Transverse colon (tissue), 4 donors: ENCODE measurements around the gene MEF2A. TPM values are rescaled to one million over a fixed set of nuclear protein-coding genes. Genes with fewer than 3 reads are reported as not detected.

Experiments used
- DNase-seq: peaks from one replicate; pipeline ENCODE4 v3.0.0-alpha.2; 2019
- H3K27ac ChIP-seq, 4 donors: fragments of 200-600 bp; sonication (generic); 2 replicates each; pipeline ENCODE4 v1.5.1; 2016 to 2018; ENCODE audit warnings: inconsistent platforms in 4 of 4
- H3K27me3 ChIP-seq: fragments of 200-600 bp; sonication (generic); 2 replicates; pipeline ENCODE4 v1.5.1; 2017; ENCODE audit warnings: inconsistent platforms
- H3K36me3 ChIP-seq, 4 donors: fragments of 200-600 bp; sonication (generic); 2 replicates each; pipeline ENCODE4 v1.5.1; 2017 to 2019; ENCODE audit warnings: inconsistent platforms in 4 of 4
- H3K4me1 ChIP-seq, 4 donors: fragments of 200-600 bp; sonication (generic); 2 replicates each; pipeline ENCODE4 v1.5.1; 2017 to 2020; ENCODE audit warnings: inconsistent platforms in 4 of 4
- H3K4me3 ChIP-seq, 4 donors: fragments of 200-600 bp; sonication (generic); 1 replicate in 1 of 4; 2 replicates in 3 of 4; pipeline versions ENCODE4 v1.5.1 to v1.6.1; 2017 to 2019; ENCODE audit warnings: inconsistent platforms in 4 of 4
- H3K9me3 ChIP-seq, 2 donors: fragments of 200-600 bp; sonication (generic); 2 replicates each; pipeline ENCODE4 v1.5.1; 2017 to 2019; ENCODE audit warnings: inconsistent platforms in 2 of 2
- CTCF ChIP-seq, 5 experiments: fragments of 200-600 bp in 3 of 5; fragments of 450-650 bp in 2 of 5; sonication (generic) in 3 of 5; IDR thresholded peaks; 1 replicate in 2 of 5; 2 replicates in 3 of 5; pipeline ENCODE4 v1.5.1; 2016 to 2017; ENCODE audit warnings: antibody characterized with exemption in 5 of 5, inconsistent platforms in 3 of 5, mild to moderate bottlenecking in 2 of 5, moderate library complexity in 1 of 5
- EP300 ChIP-seq: sonication (generic); formaldehyde crosslinking; IDR thresholded peaks from one replicate; pipeline ENCODE4 v1.6.1; 2017; ENCODE audit warnings: antibody characterized with exemption, low read depth
- POLR2A ChIP-seq: fragments of 450-650 bp; IDR thresholded peaks from one replicate; pipeline ENCODE4 v1.6.1; 2016; ENCODE audit warnings: antibody characterized with exemption, mild to moderate bottlenecking, moderate library complexity
- POLR2AphosphoS5 ChIP-seq, 3 donors: sonication (generic); formaldehyde crosslinking; IDR thresholded peaks; one replicate each; pipeline ENCODE4 v1.6.1; 2016; ENCODE audit warnings: antibody characterized with exemption in 3 of 3
- whole genome bisulfite sequencing, 2 donors: methylation state at CpG; one replicate each; pipeline ENCODE4 v1.1.5; 2018; ENCODE audit warnings: low coverage in 1 of 2; 5-methylcytosine and 5-hydroxymethylcytosine counted together
- in situ Hi-C, 4 donors: fragments of 200-750 bp; cut with MboI; loops; one replicate each; pipeline versions ENCODE4 v1.15.0 to v1.15.1; 2017; ENCODE audit warnings: low sequenced_read_pairs in 3 of 4, low pct_ligation_motif_present in 1 of 4, low pct_unique_long_range_greater_than_20kb in 1 of 4
- intact Hi-C: fragments of 100-400 bp; cut with DNase I; formaldehyde crosslinking; loops from one replicate; pipeline ENCODE4 v1.15.1; 2023; ENCODE audit warnings: low total_unique reads
- total RNA-seq, 4 donors: library from RNA; depleted of rRNA; stranded (reverse); fragments of >200 nt; gene quantifications; one replicate each; pipeline ENCODE4 v1.1.0, GENCODE V29; 2016

MEF2A gene
- total RNA-seq, 4 donors from 2014 or later = 37.4 to 62.5 (median 51.8) TPM

GRCh38 chr15:99593070-99593469 is 27.3 kb downstream of the MEF2A start:
- peaks cover 9 to 41% (median 23%) of the 10 kb centered on the region in 4 donors for H3K4me1 ChIP-seq
- intact Hi-C loops = no loop called here
- H3K36me3 ChIP-seq = no peaks in the 10 kb centered on the region
- no peak for DNase-seq
- TF ChIP-seq CTCF (IDR thresholded peaks at IDR 0.05) = no peak
- TF ChIP-seq POLR2AphosphoS5 (IDR thresholded peaks at IDR 0.05) = no peak
- WGBS, 2 donors = 88 to 89% methylated on average over 6 of the region's 6 CpGs
- no peak overlapping the region for H3K27ac ChIP-seq
- H3K9me3 ChIP-seq = no peaks in the 10 kb centered on the region
- H3K4me3 ChIP-seq = no peak overlapping the region
- no peaks in the 10 kb centered on the region for H3K27me3 ChIP-seq
- in situ Hi-C loops = loop anchor here in 1 of 4 donors (10.0 kb wide), 1 partner anchor 72 kb away; no protein-coding TSS in a partner anchor

GRCh38 chr15:99594916-99595315 is 29.1 kb downstream of the MEF2A start:
- TF ChIP-seq POLR2AphosphoS5 (IDR thresholded peaks at IDR 0.05) (no peak), POLR2A (no peak), CTCF (IDR thresholded peaks at IDR 0.05) (no peak), EP300 (no peak)
- Histone ChIP-seq H3K36me3 (no peaks in the 10 kb centered on the region), H3K27me3 (no peaks in the 10 kb centered on the region), H3K4me1 (peaks cover 9 to 35% (median 20%) of the 10 kb centered on the region in 4 donors), H3K9me3 (no peaks in the 10 kb centered on the region), H3K4me3 (no peak overlapping the region), H3K27ac (no peak overlapping the region)
- intact Hi-C loops (no loop called here), in situ Hi-C loops (loop anchor here in 1 of 4 donors (10.0 kb wide), 1 partner anchor 70 kb away; no protein-coding TSS in a partner anchor)
- 94 to 100% methylated on average over 2 of the region's 2 CpGs for WGBS, 2 donors
- DNase-seq = no peak

GRCh38 chr15:99598296-99598695 is 32.5 kb downstream of the MEF2A start:
- no peaks in the 10 kb centered on the region for H3K36me3 ChIP-seq
- 94 to 97% methylated on average over 3 of the region's 3 CpGs for WGBS, 2 donors
- H3K4me3 ChIP-seq = no peak overlapping the region
- H3K9me3 ChIP-seq = no peaks in the 10 kb centered on the region
- intact Hi-C loops = no loop called here
- no peaks in the 10 kb centered on the region for H3K27me3 ChIP-seq
- DNase-seq = no peak
- in situ Hi-C loops = loop anchor here in 1 of 4 donors (10.0 kb wide), 1 partner anchor 67 kb away; no protein-coding TSS in a partner anchor
- H3K27ac ChIP-seq = no peak overlapping the region
- no peak for TF ChIP-seq POLR2AphosphoS5 (IDR thresholded peaks at IDR 0.05)
- TF ChIP-seq EP300 = no peak
- TF ChIP-seq POLR2A = no peak
- no peak for TF ChIP-seq CTCF (IDR thresholded peaks at IDR 0.05)
- peaks cover 0 to 9% (median 3%) of the 10 kb centered on the region in 4 donors for H3K4me1 ChIP-seq

- Histone ChIP-seq H3K4me3 (no peak overlapping the region), H3K36me3 (no peaks in the 10 kb centered on the region), H3K27ac (no peak overlapping the region), H3K9me3 (no peaks in the 10 kb centered on the region), H3K4me1 (peaks cover 0 to 32% (median 10%) of the 10 kb centered on the region in 4 donors), H3K27me3 (no peaks in the 10 kb centered on the region)
- intact Hi-C loops = no loop called here
- no peak for DNase-seq
- WGBS, 2 donors = 88 to 100% methylated on average over 1 of the region's 1 CpG
- in situ Hi-C loops = no loop called here
- TF ChIP-seq EP300 (no peak), POLR2AphosphoS5 (IDR thresholded peaks at IDR 0.05) (no peak), CTCF (IDR thresholded peaks at IDR 0.05) (no peak), POLR2A (no peak)
Observed at GRCh38 chr15:99603828-99604227, 38.0 kb downstream of the MEF2A start.
